SW 1271 (cell line): ENCODE measurements around the gene TMEM138.

Source experiments
- DNase-seq, 2 experiments: peaks; one replicate each; lab custom pipeline; 2025; lab: John Stamatoyannopoulos, UW

TMEM138 gene

DNA sequence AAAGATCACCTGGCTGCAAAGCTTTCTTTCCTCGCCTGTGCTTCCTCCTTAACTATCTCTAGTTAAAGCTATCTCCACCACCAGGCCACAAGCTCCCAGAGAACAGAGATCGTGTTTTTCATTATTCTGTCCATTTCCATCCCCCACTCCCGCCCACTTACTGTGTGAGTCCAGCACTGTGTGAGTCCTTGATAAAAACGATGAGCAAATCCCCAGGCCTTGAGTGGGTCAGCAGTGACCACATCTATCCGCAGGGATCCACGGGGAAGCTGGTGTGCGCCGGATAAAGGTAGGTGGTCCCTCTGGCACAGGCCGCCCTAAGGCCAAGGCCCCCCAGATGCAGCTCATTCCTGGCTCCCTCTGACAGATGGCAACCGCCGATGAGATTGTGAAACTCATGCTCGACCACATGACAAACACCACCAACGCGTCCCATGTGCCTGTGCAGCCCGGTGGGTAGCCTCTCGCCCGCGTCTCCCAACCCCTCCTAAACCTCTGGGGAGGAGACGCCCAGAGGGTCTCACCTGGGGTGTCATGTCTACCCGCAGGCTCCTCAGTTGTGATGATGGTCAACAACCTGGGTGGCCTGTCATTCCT lies 19.9 kb upstream of the TMEM138 start:
- DNase-seq, result no peak

DNA sequence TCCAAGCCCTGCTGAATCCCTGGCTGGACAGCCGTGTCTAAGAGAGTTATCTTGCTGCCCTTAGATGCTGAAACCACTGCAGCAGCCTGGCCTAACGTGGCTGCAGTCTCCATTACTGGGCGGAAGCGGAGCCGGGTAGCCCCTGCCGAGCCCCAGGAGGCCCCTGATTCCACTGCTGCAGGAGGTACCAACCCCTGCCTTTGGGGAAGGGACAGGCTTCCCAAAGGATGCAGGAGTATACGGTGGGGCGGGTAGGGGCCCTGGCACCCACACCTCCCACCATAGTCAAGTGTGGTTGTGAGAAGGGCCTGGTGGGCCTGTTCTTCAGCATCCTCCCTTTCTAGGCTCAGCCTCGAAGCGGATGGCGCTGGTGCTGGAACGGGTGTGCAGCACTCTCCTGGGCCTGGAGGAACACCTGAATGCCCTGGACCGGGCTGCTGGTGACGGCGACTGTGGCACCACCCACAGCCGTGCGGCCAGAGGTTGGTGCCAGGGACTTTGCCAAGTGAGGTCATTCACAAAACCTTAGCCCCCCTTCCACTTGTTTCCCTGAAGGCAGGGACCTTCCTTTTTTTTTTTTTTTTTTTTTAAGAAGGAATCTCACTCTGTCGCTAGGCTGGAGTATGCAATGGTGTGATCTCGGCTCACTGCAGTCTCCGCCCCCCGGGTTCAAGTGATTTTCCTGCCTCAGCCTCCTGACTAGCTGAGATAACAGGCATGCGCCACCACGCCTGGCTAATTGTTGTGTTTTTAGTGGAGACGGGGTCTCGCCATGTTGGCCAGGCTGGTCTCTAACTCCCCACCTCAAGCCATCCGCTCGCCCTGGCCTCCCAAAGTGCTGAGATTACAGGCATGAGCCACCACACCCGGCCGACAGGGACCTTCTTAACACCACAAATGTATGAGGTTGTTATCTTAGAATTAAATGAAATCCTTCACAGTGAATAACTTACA lies 18.1 kb upstream of the TMEM138 start:
- DNase-seq, result no peak

DNA sequence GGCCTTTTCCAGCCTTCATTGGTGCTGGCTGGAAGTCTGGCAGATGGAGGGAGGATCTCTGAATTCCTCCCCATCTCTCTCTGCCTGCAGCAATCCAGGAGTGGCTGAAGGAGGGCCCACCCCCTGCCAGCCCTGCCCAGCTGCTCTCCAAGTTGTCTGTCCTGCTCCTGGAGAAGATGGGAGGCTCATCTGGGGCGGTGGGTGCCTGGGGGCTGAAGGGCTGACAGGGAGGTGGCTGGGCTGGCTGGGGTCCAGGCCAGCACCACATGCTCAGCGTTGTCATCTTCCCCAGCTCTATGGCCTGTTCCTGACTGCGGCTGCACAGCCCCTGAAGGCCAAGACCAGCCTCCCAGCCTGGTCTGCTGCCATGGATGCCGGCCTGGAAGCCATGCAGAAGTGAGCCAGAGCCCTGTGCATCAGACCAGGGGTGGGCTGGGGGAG lies 17.0 kb upstream of the TMEM138 start:
- DNase-seq, result no peak

DNA sequence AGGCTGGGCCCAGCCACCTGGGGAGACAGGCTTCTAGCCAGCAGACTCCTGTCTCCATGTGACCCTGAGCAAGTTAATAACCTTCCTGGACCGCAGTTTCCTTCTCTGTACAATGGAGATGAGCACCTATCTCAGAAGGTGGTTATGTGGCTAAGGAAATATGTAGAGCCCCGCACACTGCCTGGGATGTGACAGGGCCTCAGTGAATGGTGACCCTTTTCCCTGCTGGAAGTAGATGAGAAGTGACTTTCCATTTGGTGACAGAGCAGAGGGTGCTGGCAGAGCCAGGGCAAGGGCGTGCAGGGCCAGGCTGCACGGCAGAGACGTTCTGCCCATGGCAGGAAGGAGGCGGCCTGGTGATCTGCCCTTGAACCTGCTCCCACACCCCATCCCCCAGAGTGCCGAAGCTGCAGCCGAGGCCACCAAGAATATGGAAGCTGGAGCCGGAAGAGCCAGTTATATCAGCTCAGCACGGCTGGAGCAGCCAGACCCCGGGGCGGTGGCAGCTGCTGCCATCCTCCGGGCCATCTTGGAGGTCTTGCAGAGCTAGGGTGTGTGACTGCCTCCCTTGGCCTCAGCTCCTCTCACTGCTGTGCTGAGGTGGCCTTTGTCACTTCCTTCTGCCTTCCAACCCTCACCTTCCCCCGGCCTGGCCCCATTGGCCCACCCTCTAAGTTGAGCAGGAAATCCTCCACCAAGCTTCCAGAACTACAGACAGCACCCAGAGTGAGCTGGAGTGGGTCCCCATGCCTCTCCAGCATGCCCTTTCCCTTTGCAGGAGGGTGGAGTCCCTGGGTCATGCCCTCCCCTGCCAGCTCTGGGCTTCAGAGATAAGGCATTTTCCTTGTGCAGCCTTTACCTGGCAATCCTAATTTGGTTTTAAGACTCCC lies 16.0 kb upstream of the TMEM138 start:
- DNase-seq, result no peak

DNA sequence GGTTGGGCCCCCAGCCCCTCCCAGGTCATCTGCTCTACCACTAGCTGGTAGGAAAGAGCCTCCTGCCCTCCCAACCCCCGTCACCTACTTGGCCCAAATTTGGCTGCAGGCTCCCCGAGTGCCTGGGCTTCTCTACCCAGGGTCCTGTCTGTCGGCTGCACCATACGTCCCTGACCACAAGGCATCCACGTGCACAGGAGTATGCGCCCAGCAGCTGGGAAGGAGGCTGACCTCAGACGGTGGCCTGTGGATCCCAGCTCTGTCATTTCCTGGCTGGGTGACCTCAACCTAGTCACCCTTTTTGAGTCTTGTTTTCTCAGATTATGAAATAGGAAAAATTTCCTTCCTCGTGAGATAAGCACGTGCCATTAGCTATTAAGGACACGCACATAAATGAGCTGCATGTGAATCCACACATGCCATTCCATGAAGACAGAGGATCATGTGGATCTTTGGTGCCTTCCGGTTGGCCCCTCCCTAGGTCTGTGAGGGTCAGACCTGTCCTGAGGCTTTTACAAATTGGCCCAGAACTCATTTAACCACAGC lies 14.2 kb upstream of the TMEM138 start:
- no peak for DNase-seq

DNA sequence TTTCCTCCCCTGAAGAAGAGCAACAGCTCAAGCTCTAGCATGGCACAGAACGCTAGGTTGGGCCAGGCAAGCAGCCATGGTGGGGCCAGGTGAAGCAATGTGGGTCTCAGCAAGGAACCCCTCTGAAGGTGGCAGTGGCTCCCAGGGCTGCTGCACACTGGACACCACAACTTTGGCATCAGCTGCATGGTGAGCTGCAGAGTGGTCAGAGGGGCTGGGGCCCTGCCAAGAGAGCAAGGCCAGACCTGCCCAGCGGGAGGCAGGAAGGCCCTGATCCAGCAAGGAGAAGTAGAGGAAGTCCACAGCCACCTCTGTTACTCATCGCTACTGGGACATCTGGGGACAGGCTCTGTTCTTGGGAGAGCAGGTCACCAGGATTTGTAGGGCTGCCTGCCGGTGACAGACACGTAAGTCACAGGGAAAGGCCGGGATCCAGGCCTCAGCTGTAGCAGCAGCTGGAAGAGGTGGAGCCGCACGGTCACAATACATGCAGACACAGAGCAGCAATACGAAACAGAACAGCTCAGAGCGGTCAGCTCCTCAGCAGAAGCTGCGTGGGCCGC lies 12.9 kb upstream of the TMEM138 start:
- DNase-seq, result no peak

DNA sequence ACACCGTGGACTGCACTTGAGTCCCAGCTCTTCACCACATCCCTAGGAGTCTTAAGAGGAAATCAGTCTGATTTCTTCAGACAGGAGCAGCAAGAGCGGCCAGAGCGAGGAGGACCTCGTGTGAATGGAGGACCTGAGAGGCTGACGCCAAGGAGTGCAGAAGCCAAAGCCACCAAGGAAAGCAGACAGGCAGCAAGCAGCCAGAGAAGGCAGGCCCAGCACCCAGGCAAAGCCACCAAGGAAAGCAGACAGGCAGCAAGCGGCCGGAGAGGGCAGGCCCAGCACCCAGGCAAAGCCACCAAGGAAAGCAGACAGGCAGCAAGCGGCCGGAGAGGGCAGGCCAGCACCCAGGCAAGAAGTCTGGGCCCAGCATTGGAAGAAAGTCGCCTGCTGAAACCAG lies 12.3 kb upstream of the TMEM138 start:
- no peak for DNase-seq

DNA sequence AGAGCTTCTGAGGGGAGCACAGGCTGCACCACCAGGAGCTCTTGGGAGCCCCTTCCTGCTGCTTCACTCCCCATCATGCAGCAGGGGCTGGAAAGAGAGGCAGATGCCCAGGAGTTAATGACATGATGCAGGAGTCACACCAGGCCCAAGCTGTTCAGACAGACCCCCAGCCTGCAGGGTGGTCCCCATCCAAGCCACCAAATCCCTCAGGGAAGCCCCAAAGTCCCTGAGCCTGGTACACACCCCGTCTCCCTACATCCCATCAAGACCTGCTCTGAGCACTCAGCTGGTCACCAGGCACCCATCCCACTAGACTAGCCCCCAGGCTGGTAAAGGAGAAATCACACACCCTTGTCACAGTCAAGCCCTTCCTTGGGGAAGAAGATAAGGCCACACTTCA lies 11.8 kb upstream of the TMEM138 start:
- no peak for DNase-seq

DNA sequence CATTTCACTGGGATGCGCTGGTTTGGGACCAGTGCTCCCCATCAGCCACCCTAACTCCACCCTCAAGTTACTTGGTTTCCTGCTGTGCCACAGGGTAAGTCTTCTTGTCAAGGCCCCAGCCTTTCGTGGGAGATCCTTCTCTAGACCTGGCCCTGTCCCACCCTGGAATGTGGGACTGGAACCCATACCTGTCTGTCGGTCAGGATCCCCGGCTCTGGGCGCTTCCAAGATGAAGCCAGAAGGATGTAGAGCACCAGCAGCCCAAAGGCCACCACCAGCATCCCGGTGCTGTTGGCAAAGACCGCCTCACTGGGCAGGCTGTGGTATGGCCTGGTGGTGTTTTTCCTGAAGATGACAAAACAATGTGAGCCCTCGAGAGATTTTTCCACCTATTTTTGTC lies 11.4 kb upstream of the TMEM138 start:
- no peak for DNase-seq

DNA sequence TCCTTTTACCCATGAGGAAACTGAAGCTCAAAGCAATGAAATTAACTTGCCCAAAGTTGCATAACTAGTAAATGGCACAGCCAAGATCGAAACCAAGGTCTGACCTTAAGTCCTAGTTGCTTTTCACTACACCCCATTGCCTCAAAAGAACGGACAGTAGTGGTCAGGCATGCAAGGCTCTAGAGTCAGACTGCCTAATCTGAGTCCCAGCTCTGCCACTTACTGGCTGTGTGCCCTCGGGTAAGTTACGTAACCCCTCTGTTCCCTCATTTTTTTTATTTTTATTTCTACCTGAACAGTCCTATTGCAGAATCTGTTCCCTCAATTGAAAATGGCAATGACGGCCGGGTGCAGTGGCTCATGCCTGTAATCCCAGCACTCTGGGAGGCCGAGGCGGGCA lies 10.1 kb upstream of the TMEM138 start:
- no peak for DNase-seq

DNA sequence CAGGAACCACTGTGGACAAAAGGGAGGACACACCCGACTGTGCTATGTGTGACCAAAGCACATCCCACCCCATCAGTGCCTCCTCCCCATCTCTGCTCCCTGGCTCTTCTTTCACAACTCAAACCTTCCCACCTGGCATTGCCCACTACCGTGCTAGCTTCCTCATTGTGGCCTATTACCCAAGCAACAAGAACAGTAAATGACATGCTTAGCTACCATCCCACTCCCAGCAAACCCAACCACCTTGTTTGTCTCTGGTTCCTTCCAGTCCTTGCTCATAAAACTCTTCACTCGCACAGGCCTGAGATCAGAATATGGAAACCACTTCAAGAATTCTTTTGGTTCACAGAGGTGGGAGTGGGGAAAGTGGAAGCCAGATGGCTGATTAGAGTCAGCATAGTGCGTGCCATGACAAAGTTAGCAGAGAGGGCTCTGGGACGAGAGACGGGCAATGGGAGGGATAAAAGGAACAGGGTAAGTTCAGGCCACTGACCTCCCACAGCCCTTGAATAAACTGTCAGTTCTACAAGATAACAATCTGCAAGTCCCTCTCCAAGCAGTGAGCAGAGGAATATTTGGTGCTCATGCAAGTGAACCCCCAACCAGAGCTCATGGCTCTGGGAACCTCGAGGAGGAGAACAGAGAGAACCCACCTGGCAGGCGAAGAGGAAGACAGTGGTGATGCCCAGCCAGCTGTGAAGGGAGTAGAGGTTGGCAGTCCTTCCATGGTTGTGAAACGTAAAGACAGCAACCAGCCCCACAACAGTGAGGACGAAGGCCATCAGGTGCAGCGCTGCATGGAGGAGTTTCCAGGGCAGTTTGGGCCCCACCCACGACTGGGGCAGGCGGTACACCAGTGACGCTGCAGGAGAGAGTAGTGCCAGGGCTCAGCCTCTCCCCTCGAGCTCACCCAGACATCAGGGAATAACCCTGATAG lies 8.8 kb upstream of the TMEM138 start:
- DNase-seq, result no peak

DNA sequence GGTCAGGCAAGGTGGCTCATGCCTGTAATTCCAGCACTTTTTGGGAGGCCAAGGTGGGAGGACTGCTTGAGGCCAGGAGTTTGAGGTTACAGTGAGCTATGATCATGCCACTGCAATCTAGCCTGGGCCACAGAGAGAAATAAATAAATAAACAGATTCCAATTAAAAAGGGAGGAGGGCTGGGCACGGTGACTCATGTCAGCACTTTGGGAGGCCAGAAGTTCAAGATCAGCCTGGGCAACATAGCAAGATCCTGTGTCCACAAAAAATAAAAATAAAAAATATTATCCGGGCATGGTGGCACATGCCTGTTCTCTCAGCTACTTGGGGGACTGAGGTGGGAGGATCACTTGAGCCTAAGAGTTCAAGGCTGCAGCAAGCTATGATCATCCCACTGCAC lies 8.0 kb upstream of the TMEM138 start:
- no peak for DNase-seq

DNA sequence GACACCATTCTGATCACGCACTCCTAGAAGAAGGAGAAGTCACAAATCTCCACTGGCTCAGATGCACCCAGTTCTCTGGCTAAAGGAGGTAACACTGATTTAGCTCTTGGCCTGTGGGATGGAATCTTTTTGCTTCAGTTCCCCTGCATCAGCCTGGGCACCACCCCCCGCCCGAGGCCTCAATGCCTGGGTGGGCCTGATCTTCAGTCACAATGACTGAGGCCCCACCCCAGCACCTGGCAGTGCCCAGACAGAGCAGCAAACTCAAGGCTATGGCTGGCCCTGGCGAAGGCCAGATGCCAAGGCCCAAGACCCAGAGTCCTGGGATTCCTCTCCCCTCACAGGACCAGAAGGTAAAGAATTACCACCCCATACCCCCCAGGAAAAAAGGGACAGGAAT lies 5.5 kb upstream of the TMEM138 start:
- no peak for DNase-seq

DNA sequence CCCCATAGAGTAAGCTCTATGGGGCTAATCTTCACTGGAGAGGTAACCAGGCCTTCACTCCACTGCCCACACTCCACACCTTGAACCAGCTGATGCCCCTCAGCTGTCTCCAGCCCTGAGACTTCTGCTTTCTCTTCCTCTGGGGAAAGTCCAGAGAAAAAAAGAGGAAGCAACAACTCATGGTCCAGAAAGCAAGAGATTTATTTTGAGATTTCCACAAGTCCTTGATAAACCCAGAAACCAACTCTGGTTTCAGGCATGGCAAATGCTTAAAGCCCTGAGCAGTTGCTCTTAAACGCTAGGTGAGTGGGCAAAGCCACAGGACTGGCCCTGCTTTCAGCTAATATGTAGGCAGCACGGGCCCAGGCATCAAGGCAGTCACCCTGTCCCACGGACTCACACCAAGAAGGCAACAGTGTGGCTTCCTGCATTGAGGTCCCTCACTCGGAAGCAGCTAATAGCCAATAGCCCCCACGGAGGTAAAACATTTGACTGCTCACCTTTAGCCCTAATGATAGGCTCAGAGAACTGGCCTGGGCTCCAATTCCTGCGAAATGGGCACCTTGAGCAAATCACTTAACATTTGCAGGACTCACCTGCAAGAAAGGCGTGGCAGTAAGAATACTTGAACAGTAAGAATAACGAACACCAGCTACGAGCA lies 4.8 kb upstream of the TMEM138 start:
- DNase-seq, result no peak

DNA sequence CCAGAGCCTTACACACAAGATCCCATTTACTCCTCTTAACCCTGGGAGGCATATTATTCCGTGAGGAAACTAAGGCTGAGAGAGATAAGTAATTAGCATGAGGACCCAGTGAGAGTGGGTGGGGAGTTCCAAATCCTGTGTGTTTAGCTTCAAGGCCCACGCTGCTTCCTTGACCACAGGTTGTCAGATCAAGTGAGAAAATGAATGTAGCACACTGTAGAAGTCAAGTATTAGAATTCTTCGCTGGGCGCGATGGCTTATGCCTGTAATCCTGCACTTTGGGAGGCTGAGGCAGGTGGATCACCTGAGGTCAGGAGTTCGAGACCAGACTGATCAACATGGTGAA lies 4.3 kb upstream of the TMEM138 start:
- DNase-seq, result no peak

DNA sequence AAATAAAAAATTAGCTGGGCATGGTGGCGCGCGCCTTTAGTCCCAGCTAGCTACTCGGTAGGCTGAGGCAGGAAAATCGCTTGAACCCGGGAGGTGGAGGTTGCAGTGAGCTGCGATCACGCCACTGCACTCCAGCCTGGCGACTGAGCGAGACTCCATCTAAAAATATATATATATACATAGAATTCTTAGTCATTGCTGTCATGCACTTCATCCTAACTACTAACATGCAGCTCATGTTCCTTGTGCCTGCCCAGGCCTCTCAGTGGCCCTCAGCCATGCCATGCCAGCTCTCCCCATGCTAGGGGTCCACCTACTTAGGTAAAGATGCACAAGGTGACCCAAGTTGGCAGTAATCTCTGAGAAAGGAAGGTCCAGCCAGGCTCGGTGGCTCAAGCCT lies 3.6 kb upstream of the TMEM138 start:
- no peak for DNase-seq

DNA sequence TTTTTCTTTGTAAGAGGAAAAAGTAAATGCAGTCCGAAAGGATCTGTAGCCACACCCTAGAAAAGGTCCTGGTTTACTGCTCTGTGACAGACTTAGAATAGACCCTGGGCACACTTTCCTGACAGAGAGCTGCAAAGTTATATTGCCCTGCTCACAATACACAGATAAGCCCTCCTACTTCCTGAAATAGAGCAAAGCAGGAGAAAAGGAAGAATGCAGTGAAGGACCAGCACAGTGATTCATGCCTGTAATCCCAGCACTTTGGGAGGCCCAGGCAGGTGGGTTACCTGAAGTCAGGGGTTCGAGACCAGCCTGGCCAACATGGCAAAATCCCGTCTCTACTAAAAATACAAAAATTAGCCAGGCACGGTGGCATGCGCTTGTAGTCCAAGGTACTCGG lies 2.7 kb upstream of the TMEM138 start:
- no peak for DNase-seq

DNA sequence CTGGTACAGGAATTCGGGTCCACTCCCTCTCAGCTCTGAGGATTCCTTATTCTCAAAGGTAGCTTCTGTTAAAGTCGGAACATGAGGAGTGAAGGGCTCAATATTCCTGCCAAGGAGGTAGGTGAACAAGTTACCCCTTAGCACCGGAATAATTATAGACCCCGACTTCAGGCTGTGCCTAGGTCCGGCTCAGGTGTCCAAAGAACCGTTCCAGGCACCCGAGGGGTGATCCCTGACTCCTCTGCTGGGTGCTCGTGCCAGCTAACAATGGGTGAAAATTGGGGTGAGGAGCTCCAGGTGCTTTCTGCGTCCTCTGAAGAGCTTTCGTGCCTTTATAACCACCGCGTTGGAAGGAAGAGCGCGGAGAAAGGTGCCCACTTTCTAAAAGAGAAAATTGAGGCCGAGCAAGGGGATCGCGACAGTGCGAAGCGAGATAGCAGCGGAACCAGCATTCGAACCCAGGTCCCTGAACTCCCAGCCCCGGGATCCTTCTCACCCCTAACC lies 885 bp upstream of the TMEM138 start:
- DNase-seq, result peak in 1 of 2 experiments; percentile 30

DNA sequence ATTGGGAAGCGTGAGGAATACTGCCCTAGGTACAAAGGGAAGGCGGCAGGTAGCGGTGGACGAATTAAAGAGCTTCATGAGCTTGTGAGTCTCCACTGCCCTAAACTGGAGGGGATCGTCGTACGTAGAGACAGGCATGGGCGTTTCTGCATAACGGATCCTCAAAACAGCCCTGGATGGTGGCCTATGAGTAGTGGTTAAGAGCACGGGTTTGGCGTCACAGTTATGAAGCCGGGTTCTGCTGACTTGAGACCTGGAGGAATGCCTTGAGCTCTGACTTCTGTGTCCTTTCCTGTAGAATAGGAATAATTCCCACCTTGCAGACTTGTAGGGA lies 335 bp downstream of the TMEM138 start:
- peak in 1 of 2 experiments; percentile 58 for DNase-seq

DNA sequence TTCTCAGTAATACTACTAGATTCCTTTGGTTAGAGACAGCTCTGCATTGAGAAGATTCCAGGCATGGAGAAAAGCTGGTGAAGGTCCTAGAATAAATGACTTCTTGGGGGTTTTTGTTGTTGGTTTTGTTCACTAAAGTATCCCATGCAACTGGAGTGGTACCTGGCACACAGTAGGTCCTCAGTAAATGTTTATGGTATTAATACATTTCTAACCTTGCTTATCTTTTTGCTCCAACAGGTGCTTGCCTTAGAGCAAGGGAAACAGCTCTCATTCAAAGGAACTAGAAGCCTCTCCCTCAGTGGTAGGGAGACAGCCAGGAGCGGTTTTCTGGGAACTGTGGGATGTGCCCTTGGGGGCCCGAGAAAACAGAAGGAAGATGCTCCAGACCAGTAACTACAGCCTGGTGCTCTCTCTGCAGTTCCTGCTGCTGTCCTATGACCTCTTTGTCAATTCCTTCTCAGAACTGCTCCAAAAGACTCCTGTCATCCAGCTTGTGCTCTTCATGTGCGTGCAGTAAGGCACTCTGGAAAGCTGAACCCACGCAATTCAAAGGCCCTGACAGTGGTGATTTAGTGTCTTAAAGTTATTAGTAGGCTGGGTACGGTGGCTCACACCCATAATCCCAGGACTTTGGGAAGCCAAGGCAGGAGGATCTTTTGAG lies 2.0 kb downstream of the TMEM138 start:
- no peak for DNase-seq
